Ovary (tissue), 9 donors: ENCODE results near the gene NRXN3. TPM values are rescaled to one million over a fixed set of nuclear protein-coding genes. Genes with fewer than 3 reads are reported as not detected.

Experiments used
- DNase-seq, 5 donors: peaks; one replicate each; pipeline ENCODE4 v3.0.0-alpha.2; 2019 to 2020
- H3K27ac ChIP-seq, 2 donors: fragments of 200-600 bp; one replicate each; pipeline versions ENCODE4 v1.5.1 to v1.8.0; 2019 to 2022
- H3K27me3 ChIP-seq: fragments of 200-600 bp; one replicate; pipeline ENCODE4 v1.8.0; 2022
- H3K36me3 ChIP-seq: fragments of 200-600 bp; sonication (generic); one replicate; pipeline ENCODE4 v1.5.1; 2019
- H3K4me1 ChIP-seq: one replicate; pipeline ENCODE4 v1.8.1; 2013; ENCODE audit warnings: mild to moderate bottlenecking, moderate library complexity; ENCODE audit not compliant: insufficient read depth
- H3K4me3 ChIP-seq: fragments of 200-600 bp; sonication (generic); one replicate; pipeline ENCODE4 v1.5.1; 2017
- H3K9me3 ChIP-seq, 2 donors: fragments of 200-600 bp in 1 of 2; sonication (generic) in 1 of 2; one replicate each; pipeline versions ENCODE4 v1.5.1 to v1.8.1; 2013 to 2019; ENCODE audit warnings: mild to moderate bottlenecking in 1 of 2, moderate library complexity in 1 of 2
- CTCF ChIP-seq, 3 donors: fragments of 450-650 bp in 2 of 3; fragments of 200-600 bp in 1 of 3; IDR thresholded peaks; one replicate each; pipeline versions ENCODE4 v1.5.1 to v1.8.0; 2016 to 2022; ENCODE audit warnings: antibody characterized with exemption in 3 of 3, mild to moderate bottlenecking in 1 of 3
- EP300 ChIP-seq: sonication (generic); formaldehyde crosslinking; IDR thresholded peaks from one replicate; pipeline ENCODE4 v1.6.1; 2017; ENCODE audit warnings: antibody characterized with exemption
- POLR2A ChIP-seq: fragments of 450-650 bp; IDR thresholded peaks from one replicate; pipeline ENCODE4 v1.6.1; 2017; ENCODE audit warnings: antibody characterized with exemption, mild to moderate bottlenecking, moderate library complexity
- WGBS, 3 donors: extraction: QIAGEN DNeasy Blood & Tissue Kit in 1 of 3; methylation state at CpG; one replicate each; pipeline versions ENCODE4 v1.1.5 to v1.1.7; 2013 to 2017; 5-methylcytosine and 5-hydroxymethylcytosine counted together
- intact Hi-C, 4 donors: fragments of 100-400 bp; cut with DNase I; formaldehyde crosslinking; loops; one replicate each; pipeline versions ENCODE4 v1.11.0 to v1.15.1; 2022 to 2023
- polyA plus RNA-seq, 2 donors: library from polyadenylated mRNA; stranded (reverse); fragments of 200-250 nt in 1 of 2; fragments of 350-450 nt in 1 of 2; fragmentation: Illumina TruSeq in 1 of 2; extraction: RNeasy Lipid Tissue Mini Kit (QIAGEN cat#74804) in 1 of 2; gene quantifications; one replicate each; pipeline ENCODE4 v1.2.3, GENCODE V29; 2013 to 2014
- total RNA-seq, 7 donors: library from RNA; depleted of rRNA in 2 of 7; stranded (reverse); fragments of >200 nt in 2 of 7; fragmentation: NEBNext Ultra II Directional in 3 of 7; extraction: Animal tissue kit (Norgen Biotek cat#: 25700) in 3 of 7; gene quantifications; one replicate each; pipeline versions ENCODE4 v1.1.0 to v1.2.4, GENCODE V29; 2016 to 2023
- donor health status: DM: no; HTN: no; CAD: no; lungs with moderate emphysema.
- donor health status: DM: no; HTN: no; CAD: no.
- donor health status: Bipolar disorder and iron deficiency.
- donor health status: DM: yes; HTN: yes; CAD: no.
- donor health status: DM: no; HTN: no; CAD: no.
- donor health status: DM: yes; HTN: yes; CAD: no.

The NRXN3 gene
- total and polyA plus RNA-seq, 9 donors: 0.28 to 6.2 (median 0.82) TPM

DNA sequence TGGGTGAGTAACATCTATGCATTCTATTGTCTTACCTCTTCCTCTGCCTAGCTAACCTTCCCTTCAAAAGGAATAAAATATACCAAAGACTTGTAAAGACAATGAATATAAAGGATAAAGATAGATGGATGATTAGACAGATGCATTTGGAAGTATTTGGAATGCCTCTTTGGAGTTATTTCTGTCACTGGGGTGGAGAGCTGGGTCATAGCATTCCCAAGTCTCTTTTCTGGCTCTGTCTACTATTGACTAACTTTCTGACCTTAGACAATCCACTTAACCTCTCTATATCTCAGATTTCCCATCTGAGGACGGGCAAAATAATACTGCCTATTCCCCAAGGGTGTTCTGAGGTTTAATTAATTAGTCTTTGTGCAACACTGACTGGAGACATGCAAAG lies 1523.8 kb downstream of the NRXN3 start:
- no peak overlapping the region for H3K4me3 ChIP-seq
- no peaks in the 10 kb centered on the region for H3K27me3 ChIP-seq
- H3K9me3 ChIP-seq: no peaks in the 10 kb centered on the region
- no peak for TF ChIP-seq POLR2A
- no peak for DNase-seq
- no peaks in the 10 kb centered on the region for H3K4me1 ChIP-seq
- intact Hi-C loops: no loop called here
- H3K36me3 ChIP-seq: peaks cover 4% of the 10 kb centered on the region
- no peak overlapping the region for H3K27ac ChIP-seq
- 45 to 50% (median 49%) methylated on average over 1 of the region's 1 CpG for WGBS, 3 donors

- no peak for TF ChIP-seq POLR2A
- TF ChIP-seq EP300: no peak
- TF ChIP-seq CTCF (IDR thresholded peaks at IDR 0.05): no peak
- no peaks in the 10 kb centered on the region for H3K4me1 ChIP-seq
- H3K4me3 ChIP-seq: no peak overlapping the region
- no peak for DNase-seq
- no peaks in the 10 kb centered on the region for H3K27me3 ChIP-seq
- H3K36me3 ChIP-seq: peaks cover 4% of the 10 kb centered on the region
- intact Hi-C loops: no loop called here
- no peak overlapping the region for H3K27ac ChIP-seq
- no peaks in the 10 kb centered on the region for H3K9me3 ChIP-seq
- 33 to 60% (median 53%) methylated on average over 1 of the region's 1 CpG for WGBS, 3 donors
These were observed 1525.1 kb downstream of the NRXN3 start for GRCh38 chr14:79695307-79695706.

DNA sequence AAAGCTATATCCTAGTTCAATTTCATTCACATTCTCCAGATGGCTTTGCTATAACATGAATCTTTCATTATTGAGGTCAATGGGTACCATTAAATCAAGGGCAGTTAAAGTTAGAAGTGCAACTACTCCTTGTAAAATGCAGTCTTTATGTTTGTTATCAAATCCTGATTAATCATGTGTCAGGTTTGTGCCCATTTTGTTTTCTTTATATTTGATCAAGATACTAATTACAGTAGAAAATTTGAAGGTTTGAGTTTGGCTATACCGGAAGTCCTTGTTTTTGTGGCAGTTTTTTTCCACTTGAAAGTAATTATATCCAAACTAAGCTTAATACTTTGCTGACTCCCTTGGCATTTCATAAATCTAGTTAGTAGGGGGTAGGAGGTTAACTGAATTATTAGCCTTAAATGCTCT lies 1528.1 kb downstream of the NRXN3 start:
- Histone ChIP-seq H3K27me3 (no peaks in the 10 kb centered on the region), H3K4me3 (no peak overlapping the region), H3K9me3 (no peaks in the 10 kb centered on the region), H3K4me1 (no peaks in the 10 kb centered on the region), H3K27ac (no peak overlapping the region), H3K36me3 (no peaks in the 10 kb centered on the region)
- intact Hi-C loops: no loop called here
- WGBS, 3 donors: 23 to 51% (median 45%) methylated on average over 1 of the region's 1 CpG
- DNase-seq: no peak
- no peak for TF ChIP-seq EP300
- no peak for TF ChIP-seq POLR2A

DNA sequence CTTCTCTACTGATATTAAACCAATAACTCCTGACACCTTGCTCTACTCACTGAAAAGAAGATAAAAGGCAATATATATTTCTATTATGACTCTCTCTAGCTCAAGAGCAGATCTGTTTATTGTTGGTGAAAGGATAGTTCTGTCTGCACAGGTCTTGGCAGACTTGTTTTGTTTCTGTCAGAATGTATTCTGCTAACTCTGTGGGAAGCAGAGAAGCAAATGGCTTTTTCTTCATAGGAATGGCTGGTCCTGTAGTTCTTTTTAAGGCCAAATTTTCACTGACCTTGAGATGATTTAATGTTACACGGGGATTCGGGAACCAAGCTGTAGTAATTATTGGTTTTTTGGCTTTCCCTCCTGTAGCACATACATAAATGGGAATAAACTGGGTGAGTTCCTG lies 1529.0 kb downstream of the NRXN3 start:
- intact Hi-C loops: no loop called here
- no peaks in the 10 kb centered on the region for H3K4me1 ChIP-seq
- TF ChIP-seq POLR2A: no peak
- no peak for TF ChIP-seq CTCF (IDR thresholded peaks at IDR 0.05)
- no peak for TF ChIP-seq EP300
- no peaks in the 10 kb centered on the region for H3K27me3 ChIP-seq
- no peak for DNase-seq
- no peak overlapping the region for H3K4me3 ChIP-seq
- WGBS, 3 donors: 3 to 7% (median 4%) methylated on average over 2 of the region's 2 CpGs
- H3K36me3 ChIP-seq: no peaks in the 10 kb centered on the region
- no peak overlapping the region for H3K27ac ChIP-seq
- H3K9me3 ChIP-seq: no peaks in the 10 kb centered on the region

GRCh38 chr14:79701371-79701770 lies 1531.2 kb downstream of the NRXN3 start:
- no peak for DNase-seq
- no peaks in the 10 kb centered on the region for H3K27me3 ChIP-seq
- no peaks in the 10 kb centered on the region for H3K9me3 ChIP-seq
- intact Hi-C loops: no loop called here
- TF ChIP-seq CTCF (IDR thresholded peaks at IDR 0.05): no peak
- no peak for TF ChIP-seq POLR2A
- TF ChIP-seq EP300: no peak
- no peaks in the 10 kb centered on the region for H3K4me1 ChIP-seq
- no peak overlapping the region for H3K4me3 ChIP-seq
- no peaks in the 10 kb centered on the region for H3K36me3 ChIP-seq
- no peak overlapping the region for H3K27ac ChIP-seq

DNA sequence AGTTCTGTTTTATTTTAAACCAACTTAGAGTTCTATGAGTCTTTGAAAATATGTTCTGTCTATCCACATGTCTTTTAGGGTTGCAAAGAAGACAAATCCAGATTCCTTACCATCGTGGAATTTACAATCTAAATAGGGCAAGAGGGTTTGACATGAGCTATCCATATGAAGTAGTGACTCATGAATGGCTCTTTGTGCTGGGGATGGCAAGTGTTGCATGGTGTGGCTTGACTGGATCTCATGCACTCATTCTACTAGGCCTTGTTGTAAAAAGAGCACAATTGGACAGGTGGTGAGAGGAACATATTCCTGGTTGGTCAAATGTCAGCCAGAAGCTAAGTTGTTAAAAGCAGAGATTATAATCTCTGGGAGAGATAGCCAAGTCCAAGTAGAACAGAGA lies 1532.0 kb downstream of the NRXN3 start:
- no peak for DNase-seq
- H3K4me1 ChIP-seq: no peaks in the 10 kb centered on the region
- H3K27ac ChIP-seq: no peak overlapping the region
- WGBS, 3 donors: 81 to 88% (median 86%) methylated on average over 1 of the region's 1 CpG
- intact Hi-C loops: no loop called here
- H3K4me3 ChIP-seq: no peak overlapping the region
- TF ChIP-seq POLR2A (no peak), CTCF (IDR thresholded peaks at IDR 0.05) (no peak), EP300 (no peak)
- H3K9me3 ChIP-seq: no peaks in the 10 kb centered on the region
- no peaks in the 10 kb centered on the region for H3K27me3 ChIP-seq
- no peaks in the 10 kb centered on the region for H3K36me3 ChIP-seq
